Upper lobe of left lung (tissue), 4 donors: ENCODE results near the gene RAPGEF2.

Source experiments
- CTCF ChIP-seq, 6 experiments: fragments of 450-650 bp in 4 of 6; fragments of 200-600 bp in 2 of 6; sonication (generic) in 2 of 6; IDR thresholded peaks; one replicate each; pipeline ENCODE4 v1.5.1; 2016 to 2019; ENCODE audit warnings: antibody characterized with exemption in 6 of 6
- EP300 ChIP-seq, 4 donors: sonication (generic); formaldehyde crosslinking; IDR thresholded peaks; one replicate each; pipeline ENCODE4 v1.5.1; 2017; ENCODE audit warnings: antibody characterized with exemption in 4 of 4, control low read depth in 2 of 4
- POLR2A ChIP-seq, 4 donors: fragments of 450-650 bp; IDR thresholded peaks; one replicate each; pipeline ENCODE4 v1.5.1; 2016 to 2017; ENCODE audit warnings: antibody characterized with exemption in 4 of 4, mild to moderate bottlenecking in 2 of 4
- POLR2AphosphoS5 ChIP-seq, 2 donors: sonication (generic); formaldehyde crosslinking; IDR thresholded peaks; one replicate each; pipeline ENCODE4 v1.5.1; 2017; ENCODE audit warnings: antibody characterized with exemption in 2 of 2

- TF ChIP-seq CTCF (IDR thresholded peaks at IDR 0.05) (no peak), POLR2A (IDR thresholded peaks at IDR 0.05) (no peak), POLR2AphosphoS5 (IDR thresholded peaks at IDR 0.05) (no peak), EP300 (IDR thresholded peaks at IDR 0.05) (no peak)
These were observed 40.8 kb downstream of the RAPGEF2 start for GRCh38 chr4:159143687-159144086.
